Measurements from ENCODE around the gene AP1S3.

Gene AP1S3

GRCh38 chr2:223747392-223748042, 89.9 kb downstream of the AP1S3 start:
- no peaks in the 10 kb centered on the region for H3K27me3 ChIP-seq (ENCODE audit: insufficient read depth, insufficient read length)
- no peak for DNase-seq (ENCODE audit: low read depth, low spot score)
- H3K4me1 ChIP-seq (ENCODE audit: insufficient read depth, insufficient read length) = no peaks in the 10 kb centered on the region
- H3K9me3 ChIP-seq (ENCODE audit: insufficient read depth, low read length) = no peaks in the 10 kb centered on the region
- H3K9ac ChIP-seq (ENCODE audit: insufficient read length, low read depth) = no peak overlapping the region
- TF ChIP-seq SUZ12 (IDR thresholded peaks at IDR 0.05; ENCODE audit: extremely low read depth, insufficient read depth, insufficient read length) (no peak), ZNF274 (IDR thresholded peaks at IDR 0.05; ENCODE audit: low read depth, low read length) (no peak), YY1 (IDR thresholded peaks at IDR 0.05; ENCODE audit: insufficient read depth, insufficient read length) (no peak)
- no peak overlapping the region for H3K4me3 ChIP-seq (ENCODE audit: insufficient read length, low read depth)
- H3K36me3 ChIP-seq (ENCODE audit: insufficient read depth, insufficient read length, low read length) = no peaks in the 10 kb centered on the region

DNA sequence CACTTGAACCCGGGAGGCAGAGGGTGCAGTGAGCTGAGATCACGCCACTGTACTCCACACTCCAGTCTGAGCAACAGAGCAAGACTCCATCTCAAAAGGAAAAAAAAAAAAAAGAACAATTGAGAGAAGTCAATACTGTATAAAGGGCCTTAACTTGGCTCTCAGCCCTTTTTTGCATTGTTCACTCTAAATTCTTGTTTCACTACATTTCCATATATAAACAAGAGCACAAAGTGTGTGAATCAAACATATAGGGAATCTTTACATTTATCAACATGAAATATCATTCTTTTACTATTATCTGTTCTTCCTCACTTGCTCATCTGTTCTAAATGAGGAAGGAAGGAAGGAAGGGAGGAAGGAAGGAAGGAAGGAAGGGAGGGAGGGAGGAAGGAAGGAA, 90.8 kb downstream of the AP1S3 start:
- Histone ChIP-seq H3K9me3 (ENCODE audit: insufficient read depth, low read length) (no peaks in the 10 kb centered on the region), H3K36me3 (ENCODE audit: insufficient read depth, insufficient read length, low read length) (no peaks in the 10 kb centered on the region), H3K27me3 (ENCODE audit: insufficient read depth, insufficient read length) (no peaks in the 10 kb centered on the region), H3K4me3 (ENCODE audit: insufficient read length, low read depth) (no peak overlapping the region), H3K4me1 (ENCODE audit: insufficient read depth, insufficient read length) (no peaks in the 10 kb centered on the region), H3K9ac (ENCODE audit: insufficient read length, low read depth) (no peak overlapping the region)
- no peak for DNase-seq (ENCODE audit: low read depth, low spot score)
- no peak for TF ChIP-seq YY1 (IDR thresholded peaks at IDR 0.05; ENCODE audit: insufficient read depth, insufficient read length)
- TF ChIP-seq SUZ12 (IDR thresholded peaks at IDR 0.05; ENCODE audit: extremely low read depth, insufficient read depth, insufficient read length) = no peak
- TF ChIP-seq ZNF274 (IDR thresholded peaks at IDR 0.05; ENCODE audit: low read depth, low read length) = no peak

DNA sequence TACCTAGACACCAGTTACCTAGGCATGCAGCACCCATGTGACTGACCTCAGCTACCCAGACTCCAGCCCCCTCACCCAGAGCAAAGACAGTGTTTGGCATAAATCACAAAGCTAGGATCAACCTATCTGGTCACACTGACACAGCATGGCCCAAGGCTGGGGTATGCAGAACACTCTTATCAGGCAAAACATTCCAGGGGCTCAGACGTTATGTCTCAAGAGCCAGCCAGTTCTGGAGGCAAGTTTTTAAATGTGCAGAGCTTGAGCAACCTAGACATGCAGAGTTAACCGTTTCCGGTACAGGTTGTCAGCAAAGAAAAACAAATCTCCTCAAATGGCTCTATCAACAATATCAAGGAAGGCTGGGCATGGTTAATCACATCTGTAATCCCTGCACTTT, 92.8 kb downstream of the AP1S3 start:
- Histone ChIP-seq H3K4me1 (ENCODE audit: insufficient read depth, insufficient read length) (no peaks in the 10 kb centered on the region), H3K9ac (ENCODE audit: insufficient read length, low read depth) (no peak overlapping the region), H3K27me3 (ENCODE audit: insufficient read depth, insufficient read length) (no peaks in the 10 kb centered on the region), H3K9me3 (ENCODE audit: insufficient read depth, low read length) (no peaks in the 10 kb centered on the region), H3K36me3 (ENCODE audit: insufficient read depth, insufficient read length, low read length) (no peaks in the 10 kb centered on the region), H3K4me3 (ENCODE audit: insufficient read length, low read depth) (no peak overlapping the region)
- no peak for DNase-seq (ENCODE audit: low read depth, low spot score)
- no peak for TF ChIP-seq YY1 (IDR thresholded peaks at IDR 0.05; ENCODE audit: insufficient read depth, insufficient read length)
- TF ChIP-seq SUZ12 (IDR thresholded peaks at IDR 0.05; ENCODE audit: extremely low read depth, insufficient read depth, insufficient read length) = no peak
- no peak for TF ChIP-seq ZNF274 (IDR thresholded peaks at IDR 0.05; ENCODE audit: low read depth, low read length)

GRCh38 chr2:223740679-223741078, 96.7 kb downstream of the AP1S3 start:
- no peak overlapping the region for H3K9ac ChIP-seq (ENCODE audit: insufficient read length, low read depth)
- no peaks in the 10 kb centered on the region for H3K36me3 ChIP-seq (ENCODE audit: insufficient read depth, insufficient read length, low read length)
- H3K4me1 ChIP-seq (ENCODE audit: insufficient read depth, insufficient read length) = no peaks in the 10 kb centered on the region
- no peak overlapping the region for H3K4me3 ChIP-seq (ENCODE audit: insufficient read length, low read depth)
- TF ChIP-seq ZNF274 (IDR thresholded peaks at IDR 0.05; ENCODE audit: low read depth, low read length) = no peak
- no peak for TF ChIP-seq YY1 (IDR thresholded peaks at IDR 0.05; ENCODE audit: insufficient read depth, insufficient read length)
- TF ChIP-seq SUZ12 (IDR thresholded peaks at IDR 0.05; ENCODE audit: extremely low read depth, insufficient read depth, insufficient read length) = no peak
- no peaks in the 10 kb centered on the region for H3K9me3 ChIP-seq (ENCODE audit: insufficient read depth, low read length)
- DNase-seq (ENCODE audit: low read depth, low spot score) = no peak
- no peaks in the 10 kb centered on the region for H3K27me3 ChIP-seq (ENCODE audit: insufficient read depth, insufficient read length)

DNA sequence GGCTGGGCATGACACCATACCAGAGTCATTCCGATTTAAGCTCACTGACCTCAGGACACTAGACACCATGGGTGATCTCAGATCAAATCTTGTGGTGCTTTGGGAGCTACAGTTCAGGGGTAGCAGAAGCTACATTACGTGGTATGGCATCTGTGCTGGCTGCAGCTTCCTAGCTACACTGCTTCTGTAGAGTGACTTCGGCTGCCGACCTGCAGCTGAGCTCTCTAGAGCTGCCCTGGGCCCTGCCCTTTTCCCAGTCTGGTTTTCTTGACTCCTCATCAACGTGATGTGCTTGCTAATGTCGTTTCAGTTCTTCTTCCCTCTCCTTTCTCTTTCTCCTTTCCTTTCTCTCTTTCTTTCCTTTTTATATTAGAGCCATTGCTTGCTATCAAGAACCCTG, 100.2 kb downstream of the AP1S3 start:
- H3K4me3 ChIP-seq (ENCODE audit: insufficient read length, low read depth) = no peak overlapping the region
- H3K27me3 ChIP-seq (ENCODE audit: insufficient read depth, insufficient read length) = no peaks in the 10 kb centered on the region
- no peak for TF ChIP-seq ZNF274 (IDR thresholded peaks at IDR 0.05; ENCODE audit: low read depth, low read length)
- no peak for TF ChIP-seq YY1 (IDR thresholded peaks at IDR 0.05; ENCODE audit: insufficient read depth, insufficient read length)
- no peak for TF ChIP-seq SUZ12 (IDR thresholded peaks at IDR 0.05; ENCODE audit: extremely low read depth, insufficient read depth, insufficient read length)
- no peak for DNase-seq (ENCODE audit: low read depth, low spot score)
- no peaks in the 10 kb centered on the region for H3K36me3 ChIP-seq (ENCODE audit: insufficient read depth, insufficient read length, low read length)
- H3K9ac ChIP-seq (ENCODE audit: insufficient read length, low read depth) = no peak overlapping the region
- no peaks in the 10 kb centered on the region for H3K9me3 ChIP-seq (ENCODE audit: insufficient read depth, low read length)
- H3K4me1 ChIP-seq (ENCODE audit: insufficient read depth, insufficient read length) = no peaks in the 10 kb centered on the region

- Histone ChIP-seq H3K36me3 (ENCODE audit: insufficient read depth, insufficient read length, low read length) (no peaks in the 10 kb centered on the region), H3K27me3 (ENCODE audit: insufficient read depth, insufficient read length) (no peaks in the 10 kb centered on the region), H3K4me3 (ENCODE audit: insufficient read length, low read depth) (no peak overlapping the region), H3K4me1 (ENCODE audit: insufficient read depth, insufficient read length) (no peaks in the 10 kb centered on the region), H3K9ac (ENCODE audit: insufficient read length, low read depth) (no peak overlapping the region), H3K9me3 (ENCODE audit: insufficient read depth, low read length) (no peaks in the 10 kb centered on the region)
- TF ChIP-seq YY1 (IDR thresholded peaks at IDR 0.05; ENCODE audit: insufficient read depth, insufficient read length) (no peak), ZNF274 (IDR thresholded peaks at IDR 0.05; ENCODE audit: low read depth, low read length) (no peak), SUZ12 (IDR thresholded peaks at IDR 0.05; ENCODE audit: extremely low read depth, insufficient read depth, insufficient read length) (no peak)
- no peak for DNase-seq (ENCODE audit: low read depth, low spot score)
These were observed 100.9 kb downstream of the AP1S3 start for GRCh38 chr2:223736488-223736887.

DNA sequence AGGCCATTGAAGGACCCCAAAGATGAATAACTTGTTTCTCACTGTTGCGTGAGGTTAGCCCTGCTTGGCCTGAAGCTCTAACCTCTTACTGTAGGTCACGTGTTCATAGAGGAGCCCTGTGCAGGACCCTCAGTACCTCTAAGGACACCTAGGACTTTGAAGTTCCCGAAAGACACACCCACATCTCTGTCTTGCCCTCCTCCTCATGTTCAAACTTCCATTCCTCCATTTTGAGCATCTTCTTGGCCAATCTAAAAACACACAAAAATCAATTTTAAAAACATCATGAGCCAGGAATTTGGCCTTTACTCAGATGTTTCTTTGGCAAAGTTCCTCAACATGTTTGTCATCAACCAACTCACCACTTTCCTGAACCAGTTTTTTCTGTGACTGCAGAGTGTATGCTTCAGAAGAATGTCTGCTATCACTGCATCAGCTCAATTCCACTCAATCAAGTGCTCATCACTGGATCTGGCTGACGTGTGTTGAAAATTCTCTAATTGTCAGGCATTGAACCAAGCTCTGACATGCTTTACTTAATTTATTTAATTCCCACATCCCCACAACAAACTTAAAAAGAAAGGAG, 101.6 kb downstream of the AP1S3 start:
- Histone ChIP-seq H3K9ac (ENCODE audit: insufficient read length, low read depth) (no peak overlapping the region), H3K27me3 (ENCODE audit: insufficient read depth, insufficient read length) (no peaks in the 10 kb centered on the region), H3K36me3 (ENCODE audit: insufficient read depth, insufficient read length, low read length) (no peaks in the 10 kb centered on the region), H3K4me1 (ENCODE audit: insufficient read depth, insufficient read length) (no peaks in the 10 kb centered on the region), H3K9me3 (ENCODE audit: insufficient read depth, low read length) (no peaks in the 10 kb centered on the region), H3K4me3 (ENCODE audit: insufficient read length, low read depth) (no peak overlapping the region)
- DNase-seq (ENCODE audit: low read depth, low spot score) = no peak
- TF ChIP-seq YY1 (IDR thresholded peaks at IDR 0.05; ENCODE audit: insufficient read depth, insufficient read length) (no peak), ZNF274 (IDR thresholded peaks at IDR 0.05; ENCODE audit: low read depth, low read length) (no peak), SUZ12 (IDR thresholded peaks at IDR 0.05; ENCODE audit: extremely low read depth, insufficient read depth, insufficient read length) (no peak)

All from NT2/D1 (cell line).